Measurements from ENCODE around the gene FSD1.

The FSD1 gene

DNA sequence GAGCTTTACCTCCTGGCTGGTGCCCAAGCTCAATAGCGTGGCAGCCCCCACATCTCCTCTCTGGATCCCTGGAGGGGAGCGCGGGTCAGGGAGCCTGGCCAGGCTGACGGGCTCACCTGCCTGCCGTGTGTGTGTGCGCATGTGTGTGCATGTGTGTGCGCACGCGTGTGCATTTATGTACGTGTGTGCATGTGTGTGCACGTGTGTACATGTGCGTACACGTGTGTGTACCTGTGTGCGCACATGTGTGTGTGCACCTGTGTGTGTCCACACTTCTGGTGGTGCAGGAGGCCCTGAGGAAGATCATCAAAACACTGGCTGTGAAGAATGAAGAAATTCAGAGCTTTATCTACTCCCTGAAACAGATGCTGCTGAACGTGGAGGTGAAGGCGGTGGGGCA is 1.3 kb downstream of the FSD1 start:
- no peak overlapping the region for H3K23ac ChIP-seq (ENCODE audit: low read length)
- DNase-seq, result no peak

DNA sequence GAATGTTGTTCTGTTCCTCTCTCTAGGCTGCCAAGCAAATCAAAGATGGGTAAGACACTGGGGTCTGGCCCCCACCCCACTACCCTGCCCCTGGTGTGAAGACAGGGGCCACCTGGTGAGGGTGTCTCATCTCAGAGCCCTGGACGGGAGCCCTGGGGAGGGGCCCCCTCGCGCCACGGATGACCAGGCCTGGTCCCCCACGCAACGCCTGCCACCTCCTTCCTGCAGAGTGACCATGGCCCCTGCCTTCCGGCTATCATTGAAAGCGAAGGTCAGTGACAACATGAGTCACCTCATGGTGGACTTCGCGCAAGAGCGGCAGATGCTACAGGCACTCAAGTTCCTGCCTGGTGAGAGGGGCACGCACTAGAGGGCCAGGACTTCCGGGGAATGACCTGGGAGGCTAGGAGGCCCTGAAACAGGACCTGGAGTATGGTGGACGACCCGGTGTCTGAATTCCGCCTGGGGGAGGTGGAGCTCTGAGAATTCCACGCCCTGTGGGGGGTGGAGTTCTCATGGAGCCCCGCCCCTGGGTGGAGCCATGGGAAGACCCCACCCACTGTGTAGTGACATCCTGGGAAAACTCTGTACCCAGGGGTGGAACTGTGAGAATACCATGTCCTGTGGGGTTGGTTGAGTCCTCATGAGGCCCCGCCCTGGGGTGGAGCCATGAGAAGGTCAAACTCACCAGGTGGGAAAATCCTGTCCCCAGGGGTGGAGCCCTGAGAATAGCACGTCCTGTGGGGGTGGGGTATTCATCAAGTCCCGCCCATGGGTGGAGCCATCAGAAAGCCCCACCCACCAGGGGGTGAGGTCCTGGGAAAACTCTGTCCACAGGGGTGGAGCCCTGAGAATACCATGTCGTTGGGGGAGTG is 6.1 kb downstream of the FSD1 start:
- no peak overlapping the region for H2AFZ ChIP-seq (ENCODE audit: insufficient read depth, low read length, poor library complexity)
- no peak overlapping the region for H3K4me3 ChIP-seq (ENCODE audit: low read depth, low read length)
- H2BK12ac ChIP-seq (ENCODE audit: low read length), result no peak overlapping the region
- H3K9ac ChIP-seq (ENCODE audit: low read length), result no peak overlapping the region
- no peak overlapping the region for H3K4me2 ChIP-seq (ENCODE audit: low read length)
- no peaks in the 10 kb centered on the region for H3K4me1 ChIP-seq (ENCODE audit: control insufficient read depth in 1 of 2, insufficient read depth in 2 of 2, low read length in 2 of 2)
- H4K12ac ChIP-seq (ENCODE audit: low read depth, low read length), result no peak overlapping the region
- H3K4ac ChIP-seq (ENCODE audit: low read depth, low read length), result no peak overlapping the region
- H2BK5ac ChIP-seq (ENCODE audit: low read depth, low read length, poor library complexity), result no peak overlapping the region
- H2AK5ac ChIP-seq (ENCODE audit: low read length), result no peak overlapping the region
- no peak overlapping the region for H4K91ac ChIP-seq (ENCODE audit: low read depth, low read length)
- no peaks in the 10 kb centered on the region for H3K27me3 ChIP-seq (ENCODE audit: insufficient read depth, low read length)
- no peak overlapping the region for H3K23ac ChIP-seq (ENCODE audit: low read length)
- H3K18ac ChIP-seq (ENCODE audit: low read length), result no peak overlapping the region
- DNase-seq, result peak in 1 of 2 donors; percentile 51
- H3K9me3 ChIP-seq (ENCODE audit: insufficient read depth, low read depth, low read length), result peaks cover 6% of the 10 kb centered on the region
- H3K79me1 ChIP-seq (ENCODE audit: low read length), result no peaks in the 10 kb centered on the region
- H4K8ac ChIP-seq (ENCODE audit: low read depth, low read length), result no peak overlapping the region
- whole genome bisulfite sequencing (ENCODE audit: extremely low coverage, insufficient coverage, insufficient read length), result no CpG with 5 or more reads among the region's 22 CpGs
- H2BK120ac ChIP-seq (ENCODE audit: insufficient read depth, low read length, poor library complexity), result no peak overlapping the region
- H3K27ac ChIP-seq (ENCODE audit: low read depth, low read length), result no peak overlapping the region
- H3K36me3 ChIP-seq (ENCODE audit: control insufficient read depth in 1 of 2, insufficient read depth in 2 of 2, low read length in 2 of 2), result peaks cover 2 to 5% of the 10 kb centered on the region in 2 experiments
- no peak overlapping the region for H3K14ac ChIP-seq (ENCODE audit: low read length)
- H3K79me2 ChIP-seq (ENCODE audit: control insufficient read depth, insufficient read depth, low read length, poor library complexity), result no peaks in the 10 kb centered on the region

More for the DNA sequence above, 1.3 kb downstream of the FSD1 start:
- H2AK5ac ChIP-seq (ENCODE audit: low read length), result no peak overlapping the region
- H2BK5ac ChIP-seq (ENCODE audit: low read depth, low read length, poor library complexity), result no peak overlapping the region
- H3K27me3 ChIP-seq (ENCODE audit: insufficient read depth, low read length), result no peaks in the 10 kb centered on the region
- no peak overlapping the region for H3K4me2 ChIP-seq (ENCODE audit: low read length)
- no peak overlapping the region for H2BK12ac ChIP-seq (ENCODE audit: low read length)
- no CpG with 5 or more reads among the region's 16 CpGs for WGBS (ENCODE audit: extremely low coverage, insufficient coverage, insufficient read length)
- H3K79me2 ChIP-seq (ENCODE audit: control insufficient read depth, insufficient read depth, low read length, poor library complexity), result no peaks in the 10 kb centered on the region
- H3K4me3 ChIP-seq (ENCODE audit: low read depth, low read length), result peak overlapping the region; percentile 53
- H2BK120ac ChIP-seq (ENCODE audit: insufficient read depth, low read length, poor library complexity), result no peak overlapping the region
- no peak overlapping the region for H2AFZ ChIP-seq (ENCODE audit: insufficient read depth, low read length, poor library complexity)
- no peak overlapping the region for H3K14ac ChIP-seq (ENCODE audit: low read length)
- H3K36me3 ChIP-seq (ENCODE audit: control insufficient read depth in 1 of 2, insufficient read depth in 2 of 2, low read length in 2 of 2), result peaks cover 2 to 5% of the 10 kb centered on the region in 2 experiments
- peaks cover 14 to 17% of the 10 kb centered on the region in 2 experiments for H3K4me1 ChIP-seq (ENCODE audit: control insufficient read depth in 1 of 2, insufficient read depth in 2 of 2, low read length in 2 of 2)
- H3K79me1 ChIP-seq (ENCODE audit: low read length), result peaks cover 7% of the 10 kb centered on the region
- H3K18ac ChIP-seq (ENCODE audit: low read length), result no peak overlapping the region
- no peak overlapping the region for H3K27ac ChIP-seq (ENCODE audit: low read depth, low read length)
- no peak overlapping the region for H3K9ac ChIP-seq (ENCODE audit: low read length)
- no peak overlapping the region for H3K4ac ChIP-seq (ENCODE audit: low read depth, low read length)
- peaks cover 3% of the 10 kb centered on the region for H3K9me3 ChIP-seq (ENCODE audit: insufficient read depth, low read depth, low read length)
- H4K8ac ChIP-seq (ENCODE audit: low read depth, low read length), result no peak overlapping the region
- H4K12ac ChIP-seq (ENCODE audit: low read depth, low read length), result no peak overlapping the region
- H4K91ac ChIP-seq (ENCODE audit: low read depth, low read length), result no peak overlapping the region

DNA sequence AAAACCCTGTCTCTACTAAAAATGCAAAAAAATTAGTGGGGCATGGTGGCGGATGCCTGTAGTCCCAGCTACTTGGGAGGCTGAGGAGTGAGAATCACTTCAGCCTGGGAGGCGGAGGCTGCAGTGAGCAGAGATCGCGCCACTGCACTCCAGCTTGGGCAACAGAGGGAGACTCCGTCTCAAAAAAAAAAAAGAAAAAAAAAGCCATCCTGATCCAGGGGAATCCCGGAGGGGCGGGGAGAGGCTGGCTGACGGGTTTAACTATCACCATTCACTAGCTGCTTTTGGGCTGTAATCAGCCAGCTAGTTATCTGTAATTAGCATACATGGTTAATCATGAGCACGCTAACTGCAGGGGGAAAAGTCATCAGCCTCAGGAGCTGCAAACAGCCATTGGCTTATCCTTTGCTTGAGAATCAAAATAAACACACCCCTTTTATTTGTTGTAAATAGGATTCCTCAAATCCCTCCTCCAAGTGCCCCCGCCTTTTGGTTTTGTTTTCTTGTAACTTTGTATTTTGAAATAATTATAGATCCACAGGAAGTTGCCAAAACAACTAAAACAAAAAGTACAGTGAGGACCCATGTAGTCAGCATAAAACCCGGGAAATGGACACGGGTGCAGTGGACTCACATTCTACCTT is 9.6 kb downstream of the FSD1 start:
- H3K4me3 ChIP-seq (ENCODE audit: low read depth, low read length), result no peak overlapping the region
- H3K14ac ChIP-seq (ENCODE audit: low read length), result no peak overlapping the region
- no peak overlapping the region for H4K91ac ChIP-seq (ENCODE audit: low read depth, low read length)
- H3K79me1 ChIP-seq (ENCODE audit: low read length), result no peaks in the 10 kb centered on the region
- WGBS (ENCODE audit: extremely low coverage, insufficient coverage, insufficient read length), result no CpG with 5 or more reads among the region's 12 CpGs
- no peak overlapping the region for H4K12ac ChIP-seq (ENCODE audit: low read depth, low read length)
- no peaks in the 10 kb centered on the region for H3K79me2 ChIP-seq (ENCODE audit: control insufficient read depth, insufficient read depth, low read length, poor library complexity)
- H3K27ac ChIP-seq (ENCODE audit: low read depth, low read length), result no peak overlapping the region
- no peak overlapping the region for H3K18ac ChIP-seq (ENCODE audit: low read length)
- no peak overlapping the region for H3K9ac ChIP-seq (ENCODE audit: low read length)
- no peak overlapping the region for H3K4me2 ChIP-seq (ENCODE audit: low read length)
- H3K23ac ChIP-seq (ENCODE audit: low read length), result no peak overlapping the region
- DNase-seq, result no peak
- H2AK5ac ChIP-seq (ENCODE audit: low read length), result no peak overlapping the region
- no peaks in the 10 kb centered on the region for H3K4me1 ChIP-seq (ENCODE audit: control insufficient read depth in 1 of 2, insufficient read depth in 2 of 2, low read length in 2 of 2)
- H4K8ac ChIP-seq (ENCODE audit: low read depth, low read length), result no peak overlapping the region
- H3K9me3 ChIP-seq (ENCODE audit: insufficient read depth, low read depth, low read length), result peaks cover 4% of the 10 kb centered on the region
- H2BK120ac ChIP-seq (ENCODE audit: insufficient read depth, low read length, poor library complexity), result no peak overlapping the region
- H2AFZ ChIP-seq (ENCODE audit: insufficient read depth, low read length, poor library complexity), result no peak overlapping the region
- no peak overlapping the region for H2BK5ac ChIP-seq (ENCODE audit: low read depth, low read length, poor library complexity)
- no peaks in the 10 kb centered on the region for H3K27me3 ChIP-seq (ENCODE audit: insufficient read depth, low read length)
- peaks cover 2 to 3% of the 10 kb centered on the region in 2 experiments for H3K36me3 ChIP-seq (ENCODE audit: control insufficient read depth in 1 of 2, insufficient read depth in 2 of 2, low read length in 2 of 2)
- no peak overlapping the region for H2BK12ac ChIP-seq (ENCODE audit: low read length)
- no peak overlapping the region for H3K4ac ChIP-seq (ENCODE audit: low read depth, low read length)

DNA sequence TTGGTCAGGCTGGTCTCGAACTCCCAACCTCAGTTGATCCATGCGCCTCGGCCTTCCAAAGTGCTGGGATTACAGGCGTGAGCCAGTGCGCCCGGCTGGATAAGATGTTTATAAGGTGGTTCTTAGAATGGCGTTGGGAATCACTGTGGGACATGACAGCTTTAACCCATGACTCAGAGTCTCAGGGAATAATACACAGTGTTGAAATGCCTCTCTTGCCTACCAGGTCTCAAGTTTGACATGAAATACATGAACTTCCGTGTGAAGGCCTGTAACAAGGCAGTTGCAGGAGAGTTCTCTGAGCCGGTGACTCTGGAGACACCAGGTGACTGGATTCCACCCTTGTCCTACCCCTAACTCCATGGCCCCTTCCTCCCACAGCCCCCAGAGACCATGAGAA is 12.6 kb downstream of the FSD1 start:
- no peak overlapping the region for H3K18ac ChIP-seq (ENCODE audit: low read length)
- no peak overlapping the region for H3K4me2 ChIP-seq (ENCODE audit: low read length)
- no peaks in the 10 kb centered on the region for H3K36me3 ChIP-seq (ENCODE audit: control insufficient read depth in 1 of 2, insufficient read depth in 2 of 2, low read length in 2 of 2)
- H3K79me1 ChIP-seq (ENCODE audit: low read length), result no peaks in the 10 kb centered on the region
- no peaks in the 10 kb centered on the region for H3K27me3 ChIP-seq (ENCODE audit: insufficient read depth, low read length)
- WGBS (ENCODE audit: extremely low coverage, insufficient coverage, insufficient read length), result no CpG with 5 or more reads among the region's 9 CpGs
- no peak overlapping the region for H2BK12ac ChIP-seq (ENCODE audit: low read length)
- H3K27ac ChIP-seq (ENCODE audit: low read depth, low read length), result no peak overlapping the region
- H4K8ac ChIP-seq (ENCODE audit: low read depth, low read length), result no peak overlapping the region
- no peaks in the 10 kb centered on the region for H3K4me1 ChIP-seq (ENCODE audit: control insufficient read depth in 1 of 2, insufficient read depth in 2 of 2, low read length in 2 of 2)
- no peak overlapping the region for H3K14ac ChIP-seq (ENCODE audit: low read length)
- H2BK120ac ChIP-seq (ENCODE audit: insufficient read depth, low read length, poor library complexity), result no peak overlapping the region
- no peak overlapping the region for H2AFZ ChIP-seq (ENCODE audit: insufficient read depth, low read length, poor library complexity)
- H3K23ac ChIP-seq (ENCODE audit: low read length), result no peak overlapping the region
- H2AK5ac ChIP-seq (ENCODE audit: low read length), result no peak overlapping the region
- no peak overlapping the region for H3K4me3 ChIP-seq (ENCODE audit: low read depth, low read length)
- H4K91ac ChIP-seq (ENCODE audit: low read depth, low read length), result no peak overlapping the region
- H3K4ac ChIP-seq (ENCODE audit: low read depth, low read length), result no peak overlapping the region
- H3K9ac ChIP-seq (ENCODE audit: low read length), result no peak overlapping the region
- no peak for DNase-seq
- no peaks in the 10 kb centered on the region for H3K79me2 ChIP-seq (ENCODE audit: control insufficient read depth, insufficient read depth, low read length, poor library complexity)
- no peak overlapping the region for H4K12ac ChIP-seq (ENCODE audit: low read depth, low read length)
- no peak overlapping the region for H2BK5ac ChIP-seq (ENCODE audit: low read depth, low read length, poor library complexity)
- H3K9me3 ChIP-seq (ENCODE audit: insufficient read depth, low read depth, low read length), result peaks cover 6% of the 10 kb centered on the region

Data from trophoblast cell (in vitro differentiated cells and primary cell).